Measurements from ENCODE around the gene NINL. TPM values are rescaled to one million over a fixed set of nuclear protein-coding genes. Genes with fewer than 3 reads are reported as not detected.
"Not testable (repeated sequence)": the region's sequence is repeated elsewhere in the genome, so short reads cannot be mapped to it uniquely, and the experiment has no call there.

Gene NINL
- total RNA-seq, 4 donors from 2014 or later, result 18.3 to 37.8 (median 23.5) TPM

- Histone ChIP-seq H3K9me3 (no peaks in the 10 kb centered on the region), H3K4me3 (replicated peaks in 1 of 3) (no peak overlapping the region), H3K27ac (no peak overlapping the region), H3K27me3 (no peaks in the 10 kb centered on the region), H3K4me1 (no peaks in the 10 kb centered on the region), H3K36me3 (peaks cover 6 to 16% of the 10 kb centered on the region in 2 donors)
- DNase-seq, result no peak
- no peak for TF ChIP-seq POLR2A (IDR thresholded peaks at IDR 0.05)
- TF ChIP-seq, protein P1, sequence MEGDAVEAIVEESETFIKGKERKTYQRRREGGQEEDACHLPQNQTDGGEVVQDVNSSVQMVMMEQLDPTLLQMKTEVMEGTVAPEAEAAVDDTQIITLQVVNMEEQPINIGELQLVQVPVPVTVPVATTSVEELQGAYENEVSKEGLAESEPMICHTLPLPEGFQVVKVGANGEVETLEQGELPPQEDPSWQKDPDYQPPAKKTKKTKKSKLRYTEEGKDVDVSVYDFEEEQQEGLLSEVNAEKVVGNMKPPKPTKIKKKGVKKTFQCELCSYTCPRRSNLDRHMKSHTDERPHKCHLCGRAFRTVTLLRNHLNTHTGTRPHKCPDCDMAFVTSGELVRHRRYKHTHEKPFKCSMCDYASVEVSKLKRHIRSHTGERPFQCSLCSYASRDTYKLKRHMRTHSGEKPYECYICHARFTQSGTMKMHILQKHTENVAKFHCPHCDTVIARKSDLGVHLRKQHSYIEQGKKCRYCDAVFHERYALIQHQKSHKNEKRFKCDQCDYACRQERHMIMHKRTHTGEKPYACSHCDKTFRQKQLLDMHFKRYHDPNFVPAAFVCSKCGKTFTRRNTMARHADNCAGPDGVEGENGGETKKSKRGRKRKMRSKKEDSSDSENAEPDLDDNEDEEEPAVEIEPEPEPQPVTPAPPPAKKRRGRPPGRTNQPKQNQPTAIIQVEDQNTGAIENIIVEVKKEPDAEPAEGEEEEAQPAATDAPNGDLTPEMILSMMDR (IDR thresholded peaks at IDR 0.05), result no peak
- WGBS, 2 donors, result 92 to 93% methylated on average over 23 to 24 of the region's 24 CpGs
- intact Hi-C loops (cut with DNase I), result no loop called here
Observed at GRCh38 chr20:25478889-25479568, 106.3 kb downstream of the NINL start.

GRCh38 chr20:25477014-25477882, 108.1 kb downstream of the NINL start:
- Histone ChIP-seq H3K27ac (no peak overlapping the region), H3K36me3 (peaks cover 6 to 11% of the 10 kb centered on the region in 2 donors), H3K27me3 (no peaks in the 10 kb centered on the region), H3K4me3 (replicated peaks in 1 of 3) (no peak overlapping the region), H3K9me3 (no peaks in the 10 kb centered on the region), H3K4me1 (no peaks in the 10 kb centered on the region)
- no peak for TF ChIP-seq POLR2A (IDR thresholded peaks at IDR 0.05)
- TF ChIP-seq, protein P1 (IDR thresholded peaks at IDR 0.05), result no peak
- intact Hi-C loops (cut with DNase I), result no loop called here
- DNase-seq, result no peak
- WGBS, 2 donors, result 92 to 95% methylated on average over 25 to 28 of the region's 28 CpGs

DNA sequence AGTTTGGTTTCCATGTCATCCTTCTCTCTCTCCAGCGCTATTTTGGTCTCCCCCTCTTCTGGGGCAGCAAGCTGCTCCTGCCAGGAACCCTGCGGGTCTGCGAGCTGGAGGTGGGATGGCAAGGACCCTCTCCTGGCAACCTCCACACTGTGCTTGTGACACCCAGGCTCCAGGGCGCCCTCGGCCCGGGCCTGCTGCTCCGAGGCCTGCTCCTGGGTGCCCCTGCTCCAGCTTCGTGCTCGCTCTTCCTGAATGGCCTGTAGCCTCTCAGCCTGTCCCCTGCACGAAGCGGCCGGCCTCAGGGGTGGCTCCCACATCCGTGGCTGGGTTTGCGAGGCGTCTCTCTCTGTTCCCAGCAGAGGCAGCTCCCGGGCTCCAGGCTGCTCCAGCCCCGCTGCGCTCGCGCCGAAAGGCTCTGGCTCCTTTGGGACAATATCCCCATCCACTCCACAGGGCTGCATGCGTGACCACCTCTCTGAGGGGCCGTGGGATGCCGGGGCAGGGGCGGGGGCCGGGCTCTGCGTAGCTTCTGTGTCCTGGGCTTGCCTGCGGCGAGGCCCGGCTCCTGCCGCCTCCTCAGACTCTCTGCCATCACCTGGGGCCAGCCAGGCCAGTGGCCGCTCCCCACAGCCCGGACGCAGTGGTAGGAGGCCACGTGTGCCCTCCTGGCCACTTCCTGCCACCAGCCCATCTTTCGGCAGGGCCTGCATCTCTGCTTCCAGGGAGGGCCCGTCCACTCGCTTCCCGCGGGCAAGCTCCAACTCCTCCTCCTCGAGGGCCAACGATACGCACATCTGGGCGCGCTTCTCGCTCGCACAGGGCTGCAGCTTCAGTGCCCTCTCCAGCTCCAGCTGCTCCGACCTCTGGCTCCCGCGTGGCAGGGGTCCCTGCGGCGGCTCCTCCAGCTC, 109.0 kb downstream of the NINL start:
- no peak for TF ChIP-seq POLR2A (IDR thresholded peaks at IDR 0.05)
- TF ChIP-seq, protein P1 (IDR thresholded peaks at IDR 0.05), result no peak
- DNase-seq, result no peak
- Histone ChIP-seq H3K27ac (no peak overlapping the region), H3K4me1 (no peaks in the 10 kb centered on the region), H3K36me3 (peaks cover 5 to 6% of the 10 kb centered on the region in 2 donors), H3K27me3 (no peaks in the 10 kb centered on the region), H3K9me3 (no peaks in the 10 kb centered on the region), H3K4me3 (replicated peaks in 1 of 3) (no peak overlapping the region)
- intact Hi-C loops (cut with DNase I), result no loop called here
- WGBS, 2 donors, result 96% methylated on average over 37 to 41 of the region's 52 CpGs

DNA sequence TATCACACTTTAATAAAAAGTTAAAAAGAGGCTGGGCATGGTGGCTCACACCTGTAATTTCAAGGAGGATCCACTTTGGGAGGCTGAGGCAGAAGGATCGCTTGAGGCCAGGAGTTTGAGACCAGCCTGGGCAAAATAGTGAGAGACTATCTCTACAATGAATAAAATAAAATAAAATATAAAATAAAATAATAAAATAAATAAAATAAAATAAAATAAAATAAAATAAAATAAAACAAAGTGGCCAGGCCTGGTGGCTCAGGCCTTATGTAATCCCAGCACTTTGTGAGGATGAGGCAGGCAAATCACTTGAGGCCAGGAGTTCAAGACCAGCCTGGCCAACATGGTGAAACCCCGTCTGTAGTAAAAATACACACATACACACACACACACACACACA, 112.0 kb downstream of the NINL start:
- H3K36me3 ChIP-seq; H3K27me3 ChIP-seq; intact Hi-C loops (cut with DNase I); H3K4me3 ChIP-seq (replicated peaks in 1 of 3); DNase-seq; H3K9me3 ChIP-seq; H3K27ac ChIP-seq; H3K4me1 ChIP-seq: not testable (repeated sequence)
- WGBS, 2 donors, result 95 to 97% methylated on average over 2 of the region's 2 CpGs

- TF ChIP-seq, protein P1 (IDR thresholded peaks at IDR 0.05), result no peak
- TF ChIP-seq POLR2A (IDR thresholded peaks at IDR 0.05), result no peak
- DNase-seq, result no peak
- peaks cover under 1 to 11% of the 10 kb centered on the region in 2 donors for H3K36me3 ChIP-seq
- no peaks in the 10 kb centered on the region for H3K9me3 ChIP-seq
- 97 to 100% methylated on average over 7 of the region's 7 CpGs for WGBS, 2 donors
- intact Hi-C loops (cut with DNase I), result no loop called here
- no peaks in the 10 kb centered on the region for H3K27me3 ChIP-seq
- no peaks in the 10 kb centered on the region for H3K4me1 ChIP-seq
- no peak overlapping the region for H3K4me3 ChIP-seq (replicated peaks in 1 of 3)
- H3K27ac ChIP-seq, result no peak overlapping the region
Observed at GRCh38 chr20:25471020-25471419, 114.3 kb downstream of the NINL start.
